Mucosa of rectum (tissue), 2 donors: ENCODE measurements around the gene PKNOX2.
A peak's percentile ranks its signal among the peaks of the same experiment; 100 is the strongest.
"Not testable (repeated sequence)": the region's sequence is repeated elsewhere in the genome, so short reads cannot be mapped to it uniquely, and the experiment has no call there.

Source experiments
- H3K27ac ChIP-seq, 2 donors: one replicate each; pipeline ENCODE4 v1.7.0; 2013; ENCODE audit warnings: inconsistent platforms in 2 of 2, low read depth in 2 of 2, low read length in 2 of 2
- H3K27me3 ChIP-seq, 2 donors: one replicate each; pipeline ENCODE4 v1.7.0; 2013; ENCODE audit warnings: low read length in 2 of 2; ENCODE audit not compliant: control insufficient read depth in 2 of 2, insufficient read depth in 2 of 2
- H3K36me3 ChIP-seq, 2 donors: one replicate each; pipeline ENCODE4 v1.7.0; 2013; ENCODE audit warnings: low read length in 2 of 2; ENCODE audit not compliant: control insufficient read depth in 2 of 2, insufficient read depth in 2 of 2
- H3K4me1 ChIP-seq, 2 donors: one replicate each; pipeline ENCODE4 v1.7.0; 2013; ENCODE audit warnings: low read length in 2 of 2, mild to moderate bottlenecking in 1 of 2; ENCODE audit not compliant: control insufficient read depth in 2 of 2, insufficient read depth in 2 of 2
- H3K4me3 ChIP-seq, 2 donors: one replicate each; pipeline ENCODE4 v1.7.0; 2013; ENCODE audit warnings: low read length in 2 of 2
- H3K9ac ChIP-seq, 2 donors: one replicate each; pipeline ENCODE4 v1.7.0; 2013; ENCODE audit warnings: low read length in 2 of 2, low read depth in 1 of 2, mild to moderate bottlenecking in 1 of 2
- H3K9me3 ChIP-seq, 2 donors: one replicate each; pipeline ENCODE4 v1.7.0; 2013; ENCODE audit warnings: low read length in 2 of 2; ENCODE audit not compliant: control insufficient read depth in 2 of 2
- donor health status: healthy.
- donor health status: Normal muscosa, but diverticular disease.

Gene PKNOX2

GRCh38 chr11:125214601-125215565, 50.3 kb downstream of the PKNOX2 start:
- Histone ChIP-seq H3K9ac (peak overlapping the region in 1 of 2 donors; percentile 11), H3K27me3 (peaks cover 0 to 2% of the 10 kb centered on the region in 2 donors), H3K9me3 (no peaks in the 10 kb centered on the region), H3K36me3 (no peaks in the 10 kb centered on the region), H3K27ac (peak overlapping the region; percentile 57 to 70), H3K4me1 (peaks cover 3 to 6% of the 10 kb centered on the region in 2 donors), H3K4me3 (no peak overlapping the region)

GRCh38 chr11:125215976-125216375, 51.4 kb downstream of the PKNOX2 start:
- H3K27ac ChIP-seq, result no peak overlapping the region

GRCh38 chr11:125218336-125218735, 53.8 kb downstream of the PKNOX2 start:
- no peak overlapping the region for H3K9ac ChIP-seq

More at GRCh38 chr11:125215976-125216375, 51.4 kb downstream of the PKNOX2 start:
- Histone ChIP-seq H3K9me3 (no peaks in the 10 kb centered on the region), H3K27me3 (peaks cover 0 to 2% of the 10 kb centered on the region in 2 donors), H3K4me3 (no peak overlapping the region), H3K4me1 (peaks cover 3 to 6% of the 10 kb centered on the region in 2 donors), H3K9ac (no peak overlapping the region), H3K36me3 (no peaks in the 10 kb centered on the region)

GRCh38 chr11:125221461-125221860, 56.9 kb downstream of the PKNOX2 start:
- H3K4me3 ChIP-seq, result no peak overlapping the region
- no peaks in the 10 kb centered on the region for H3K36me3 ChIP-seq
- H3K9ac ChIP-seq, result no peak overlapping the region
- no peaks in the 10 kb centered on the region for H3K4me1 ChIP-seq
- peaks cover 0 to 2% of the 10 kb centered on the region in 2 donors for H3K27me3 ChIP-seq
- H3K9me3 ChIP-seq, result no peaks in the 10 kb centered on the region
- no peak overlapping the region for H3K27ac ChIP-seq

More at GRCh38 chr11:125218336-125218735, 53.8 kb downstream of the PKNOX2 start:
- Histone ChIP-seq H3K27ac (no peak overlapping the region), H3K4me3 (no peak overlapping the region), H3K4me1 (peaks cover 3 to 6% of the 10 kb centered on the region in 2 donors), H3K36me3 (no peaks in the 10 kb centered on the region), H3K27me3 (peaks cover 0 to 2% of the 10 kb centered on the region in 2 donors), H3K9me3 (no peaks in the 10 kb centered on the region)

GRCh38 chr11:125222494-125222893, 57.9 kb downstream of the PKNOX2 start:
- Histone ChIP-seq H3K4me3 (no peak overlapping the region), H3K4me1 (no peaks in the 10 kb centered on the region), H3K36me3 (no peaks in the 10 kb centered on the region), H3K27ac (no peak overlapping the region), H3K9ac (no peak overlapping the region), H3K9me3 (no peaks in the 10 kb centered on the region), H3K27me3 (no peaks in the 10 kb centered on the region)

GRCh38 chr11:125223161-125223560, 58.6 kb downstream of the PKNOX2 start:
- H3K27me3 ChIP-seq, H3K9me3 ChIP-seq, H3K4me3 ChIP-seq, H3K27ac ChIP-seq, H3K4me1 ChIP-seq, H3K36me3 ChIP-seq, H3K9ac ChIP-seq: not testable (repeated sequence)

- Histone ChIP-seq H3K36me3 (no peaks in the 10 kb centered on the region), H3K4me3 (no peak overlapping the region), H3K4me1 (no peaks in the 10 kb centered on the region), H3K9ac (no peak overlapping the region), H3K27ac (no peak overlapping the region), H3K27me3 (no peaks in the 10 kb centered on the region), H3K9me3 (no peaks in the 10 kb centered on the region)
Measured at GRCh38 chr11:125223901-125224361, 59.4 kb downstream of the PKNOX2 start.

- no peak overlapping the region for H3K9ac ChIP-seq
- H3K4me3 ChIP-seq, result no peak overlapping the region
- H3K27me3 ChIP-seq, result no peaks in the 10 kb centered on the region
- no peaks in the 10 kb centered on the region for H3K4me1 ChIP-seq
- H3K27ac ChIP-seq, result no peak overlapping the region
- no peaks in the 10 kb centered on the region for H3K9me3 ChIP-seq
- no peaks in the 10 kb centered on the region for H3K36me3 ChIP-seq
Measured at GRCh38 chr11:125224391-125225021, 60.0 kb downstream of the PKNOX2 start.

- H3K4me1 ChIP-seq, result no peaks in the 10 kb centered on the region
- H3K27ac ChIP-seq, result no peak overlapping the region
- no peak overlapping the region for H3K9ac ChIP-seq
- no peaks in the 10 kb centered on the region for H3K9me3 ChIP-seq
- no peak overlapping the region for H3K4me3 ChIP-seq
- no peaks in the 10 kb centered on the region for H3K27me3 ChIP-seq
- no peaks in the 10 kb centered on the region for H3K36me3 ChIP-seq
Measured at GRCh38 chr11:125225401-125225800, 60.9 kb downstream of the PKNOX2 start.

- Histone ChIP-seq H3K4me1 (no peaks in the 10 kb centered on the region), H3K4me3 (no peak overlapping the region), H3K9me3 (no peaks in the 10 kb centered on the region), H3K27ac (no peak overlapping the region), H3K9ac (no peak overlapping the region), H3K27me3 (no peaks in the 10 kb centered on the region), H3K36me3 (no peaks in the 10 kb centered on the region)
Measured at GRCh38 chr11:125226031-125226430, 61.5 kb downstream of the PKNOX2 start.
